ENCODE results near the gene ZAR1L.
"Not testable (repeated sequence)": the region's sequence is repeated elsewhere in the genome, so short reads cannot be mapped to it uniquely, and the experiment has no call there.

The ZAR1L gene

GRCh38 chr13:32315238-32316027, at the start of gene ZAR1L, which contains the start of gene BRCA2:
TSS of gene ZAR1L (minus strand) at chr13:32315363. CDS start at chr13:32311925, 3,438 bp downstream.
TSS of gene BRCA2 (plus strand) at chr13:32315508. CDS start at chr13:32316461, 953 bp downstream.
- peak; percentile 74 for DNase-seq (ENCODE audit: low read depth)

GRCh38 chr13:32362574-32362973, 47.4 kb upstream of the ZAR1L start:
- DNase-seq (ENCODE audit: low read depth): no peak

GRCh38 chr13:32355935-32356334, 40.8 kb upstream of the ZAR1L start:
- DNase-seq (ENCODE audit: low read depth): not testable (repeated sequence)

GRCh38 chr13:32354040-32354439, 38.9 kb upstream of the ZAR1L start:
- no peak for DNase-seq (ENCODE audit: low read depth)

- not testable (repeated sequence) for DNase-seq (ENCODE audit: low read depth)
Observed at GRCh38 chr13:32350839-32351441, 35.8 kb upstream of the ZAR1L start.

- DNase-seq (ENCODE audit: low read depth): no peak
Observed at GRCh38 chr13:32347651-32348050, 32.5 kb upstream of the ZAR1L start.

GRCh38 chr13:32340914-32341313, 25.8 kb upstream of the ZAR1L start:
- no peak for DNase-seq (ENCODE audit: low read depth)

- no peak for DNase-seq (ENCODE audit: low read depth)
Observed at GRCh38 chr13:32334671-32335070, 19.5 kb upstream of the ZAR1L start.

- DNase-seq (ENCODE audit: low read depth): no peak
Observed at GRCh38 chr13:32330441-32330840, 15.3 kb upstream of the ZAR1L start.

GRCh38 chr13:32323912-32324311, 8.7 kb upstream of the ZAR1L start:
- DNase-seq (ENCODE audit: low read depth): no peak

- DNase-seq (ENCODE audit: low read depth): no peak
Observed at GRCh38 chr13:32320528-32320927, 5.4 kb upstream of the ZAR1L start.

- no peak for DNase-seq (ENCODE audit: low read depth)
Observed at GRCh38 chr13:32317716-32318465, 2.7 kb upstream of the ZAR1L start.

GRCh38 chr13:32316501-32316900, 1.3 kb upstream of the ZAR1L start:
- no peak for DNase-seq (ENCODE audit: low read depth)

GRCh38 chr13:32316028-32316339, 821 bp upstream of the ZAR1L start:
- no peak for DNase-seq (ENCODE audit: low read depth)

- DNase-seq (ENCODE audit: low read depth): peak; percentile 34
Observed at GRCh38 chr13:32314271-32315237, 609 bp downstream of the ZAR1L start.

GRCh38 chr13:32311188-32311897, 3.8 kb downstream of the ZAR1L start:
- no peak for DNase-seq (ENCODE audit: low read depth)

- DNase-seq (ENCODE audit: low read depth): no peak
Observed at GRCh38 chr13:32310134-32310706, 4.9 kb downstream of the ZAR1L start.

- no peak for DNase-seq (ENCODE audit: low read depth)
Observed at GRCh38 chr13:32309312-32310133, 5.6 kb downstream of the ZAR1L start.

- no peak for DNase-seq (ENCODE audit: low read depth)
Observed at GRCh38 chr13:32305646-32306045, 9.5 kb downstream of the ZAR1L start.

GRCh38 chr13:32302461-32302860, 12.7 kb downstream of the ZAR1L start:
- DNase-seq (ENCODE audit: low read depth): no peak
